Measurements from ENCODE around the gene CNDP1.

CNDP1 gene

DNA sequence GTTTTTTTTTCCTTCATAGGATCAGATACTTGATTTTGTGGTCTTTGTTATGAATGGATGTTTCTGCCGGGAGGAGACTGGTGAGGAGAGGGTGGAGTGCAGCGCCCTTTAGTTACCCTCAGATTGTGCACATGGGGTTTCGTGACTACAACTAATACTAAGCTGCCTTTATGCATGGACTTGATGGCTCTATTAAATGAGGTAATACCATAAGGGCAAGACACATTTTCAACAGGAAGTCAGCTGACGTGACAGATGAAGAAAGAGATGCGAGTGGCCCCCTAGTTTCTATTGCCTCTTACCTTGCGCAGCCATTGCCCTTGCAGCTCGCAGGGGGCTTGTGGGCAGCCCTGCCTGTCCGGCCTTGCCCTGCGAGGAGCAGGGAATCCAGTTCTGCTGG is 87.8 kb downstream of the CNDP1 start:
- no peaks in the 10 kb centered on the region for H3K36me3 Mint-ChIP-seq (ENCODE audit: low read depth)
- DNase-seq (no peak), ATAC-seq (peak; percentile 10)
- H3K4me1 Mint-ChIP-seq: peaks cover 4% of the 10 kb centered on the region
- no peaks in the 10 kb centered on the region for H3K9me3 Mint-ChIP-seq
- no peak overlapping the region for H3K4me3 Mint-ChIP-seq
- no peaks in the 10 kb centered on the region for H3K27me3 Mint-ChIP-seq
- H3K27ac Mint-ChIP-seq: no peak overlapping the region

DNA sequence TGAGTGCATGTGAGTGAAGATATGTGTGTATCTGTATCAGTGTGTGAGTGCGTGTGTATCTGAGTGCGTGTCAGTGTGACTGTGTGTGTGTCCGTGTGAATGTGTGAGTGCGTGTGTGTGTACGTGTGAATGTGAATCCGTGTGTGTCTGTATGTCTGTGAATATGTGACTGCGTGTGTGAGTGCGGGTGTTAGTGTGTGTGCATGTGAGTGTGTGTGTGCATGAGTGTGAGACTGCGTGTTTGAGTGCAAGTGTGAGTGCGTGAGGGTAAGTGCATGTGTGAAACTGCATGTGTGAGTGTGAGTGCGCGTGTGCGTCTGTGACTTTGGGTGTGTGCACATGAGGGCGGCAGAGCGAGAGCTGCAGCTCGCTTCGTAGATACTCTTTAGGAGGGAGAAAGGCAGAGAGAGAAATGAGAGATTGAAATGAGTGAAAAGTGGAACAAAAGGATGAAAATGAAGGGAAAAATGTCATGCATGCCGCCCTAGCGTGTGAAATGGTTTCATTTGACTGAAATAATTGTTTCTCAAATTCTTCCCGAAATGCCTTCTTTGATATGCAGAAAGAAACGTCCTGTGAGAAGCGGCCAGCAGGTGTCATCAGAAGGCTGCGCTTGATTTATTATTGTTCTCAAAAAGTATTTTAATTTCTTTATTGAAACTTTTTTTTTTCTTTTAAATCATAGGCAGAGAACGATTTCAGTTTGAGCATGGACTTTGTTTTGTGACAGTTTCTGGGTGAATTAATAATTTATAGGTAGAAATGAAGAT is 88.9 kb downstream of the CNDP1 start:
- ATAC-seq: no peak
- H3K36me3 Mint-ChIP-seq (ENCODE audit: low read depth): no peaks in the 10 kb centered on the region
- H3K27ac Mint-ChIP-seq: no peak overlapping the region
- no peak overlapping the region for H3K4me3 Mint-ChIP-seq
- DNase-seq: no peak
- H3K27me3 Mint-ChIP-seq: no peaks in the 10 kb centered on the region
- H3K9me3 Mint-ChIP-seq: no peaks in the 10 kb centered on the region
- peaks cover 4% of the 10 kb centered on the region for H3K4me1 Mint-ChIP-seq

DNA sequence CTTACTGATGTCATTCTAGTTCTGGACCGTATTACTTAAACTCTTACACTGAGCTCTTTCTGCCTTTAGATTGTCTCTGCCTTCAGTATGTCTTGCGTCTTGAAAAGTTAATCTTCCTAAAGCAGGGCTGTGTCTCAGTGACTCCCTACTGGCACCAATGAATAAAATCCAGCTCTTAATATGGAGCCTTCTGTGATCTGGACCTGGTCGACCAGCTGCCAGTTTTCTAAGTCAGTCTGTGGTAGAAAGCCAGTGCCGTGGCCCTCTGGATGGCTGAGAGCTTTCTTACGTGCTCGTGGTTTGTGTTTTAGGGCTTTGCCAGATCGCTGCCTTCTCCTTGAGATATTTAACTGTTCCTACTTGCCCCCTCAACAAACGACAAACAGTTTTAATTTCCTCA is 90.2 kb downstream of the CNDP1 start:
- Mint-ChIP-seq H3K27ac (no peak overlapping the region), H3K9me3 (no peaks in the 10 kb centered on the region), H3K36me3 (ENCODE audit: low read depth) (no peaks in the 10 kb centered on the region), H3K4me1 (peaks cover 6% of the 10 kb centered on the region), H3K4me3 (no peak overlapping the region), H3K27me3 (no peaks in the 10 kb centered on the region)
- DNase-seq: no peak
- no peak for ATAC-seq

DNA sequence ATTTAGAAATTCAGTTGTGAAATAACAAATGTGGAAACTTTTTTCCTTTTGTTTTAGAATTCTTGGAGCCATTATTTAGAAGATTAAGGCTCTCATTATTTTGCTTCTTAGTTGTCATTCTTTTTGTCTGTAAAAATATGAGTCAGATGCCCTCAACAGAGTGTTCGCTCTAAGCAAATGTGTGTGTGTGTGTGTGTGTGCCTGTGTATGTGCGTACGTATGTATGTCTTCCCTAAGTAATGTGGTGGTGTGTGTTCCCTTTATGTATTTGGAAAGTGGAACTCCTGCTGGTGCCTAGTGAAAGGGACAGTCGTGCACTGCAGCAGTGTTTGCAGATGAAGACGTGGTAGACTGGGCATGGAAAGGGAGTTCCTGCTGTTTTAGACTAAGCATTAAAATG is 90.9 kb downstream of the CNDP1 start:
- no peaks in the 10 kb centered on the region for H3K27me3 Mint-ChIP-seq
- DNase-seq (no peak), ATAC-seq (no peak)
- H3K9me3 Mint-ChIP-seq: no peaks in the 10 kb centered on the region
- H3K4me3 Mint-ChIP-seq: no peak overlapping the region
- H3K36me3 Mint-ChIP-seq (ENCODE audit: low read depth): no peaks in the 10 kb centered on the region
- peaks cover 6% of the 10 kb centered on the region for H3K4me1 Mint-ChIP-seq
- H3K27ac Mint-ChIP-seq: no peak overlapping the region

DNA sequence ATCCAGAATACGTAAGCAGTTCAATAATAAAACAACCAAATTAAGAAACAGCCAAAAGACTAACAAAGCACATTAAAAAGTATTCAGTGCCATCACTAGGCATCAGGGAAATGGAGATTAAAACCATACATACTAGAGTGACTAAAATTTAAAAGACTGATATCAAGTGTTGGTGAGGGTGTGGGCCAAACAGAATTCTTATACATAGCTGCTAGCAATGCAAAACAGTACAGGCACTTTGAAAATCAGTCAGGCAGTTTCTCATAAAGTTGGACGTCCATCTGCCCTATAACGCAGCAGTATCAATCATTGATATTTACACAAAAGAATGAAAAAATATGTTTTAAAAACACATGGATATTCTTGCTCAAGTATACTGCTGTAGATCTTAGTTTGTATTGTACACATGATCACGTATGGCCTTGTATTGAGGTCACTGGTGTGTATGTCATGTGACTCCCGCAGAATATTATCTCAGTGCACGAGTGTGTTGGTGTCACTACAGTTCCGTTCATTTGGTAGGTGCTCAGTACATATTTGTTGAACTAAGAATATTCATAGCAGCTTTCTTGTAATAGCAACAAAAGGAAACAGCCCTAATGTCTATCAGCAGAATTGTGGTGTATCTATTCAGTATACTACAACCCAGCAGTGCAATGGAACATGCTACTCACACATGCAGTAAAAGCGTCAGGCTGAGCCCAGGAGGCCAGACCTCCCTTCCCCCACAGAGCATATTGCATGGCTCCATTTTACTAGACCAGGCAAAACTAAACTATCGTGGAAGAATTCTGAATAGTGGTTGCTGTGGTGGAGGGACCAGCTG is 92.0 kb downstream of the CNDP1 start:
- no peak for ATAC-seq
- DNase-seq: no peak
- Mint-ChIP-seq H3K27me3 (no peaks in the 10 kb centered on the region), H3K4me3 (no peak overlapping the region), H3K27ac (no peak overlapping the region), H3K4me1 (peaks cover 15% of the 10 kb centered on the region), H3K9me3 (no peaks in the 10 kb centered on the region), H3K36me3 (ENCODE audit: low read depth) (no peaks in the 10 kb centered on the region)

DNA sequence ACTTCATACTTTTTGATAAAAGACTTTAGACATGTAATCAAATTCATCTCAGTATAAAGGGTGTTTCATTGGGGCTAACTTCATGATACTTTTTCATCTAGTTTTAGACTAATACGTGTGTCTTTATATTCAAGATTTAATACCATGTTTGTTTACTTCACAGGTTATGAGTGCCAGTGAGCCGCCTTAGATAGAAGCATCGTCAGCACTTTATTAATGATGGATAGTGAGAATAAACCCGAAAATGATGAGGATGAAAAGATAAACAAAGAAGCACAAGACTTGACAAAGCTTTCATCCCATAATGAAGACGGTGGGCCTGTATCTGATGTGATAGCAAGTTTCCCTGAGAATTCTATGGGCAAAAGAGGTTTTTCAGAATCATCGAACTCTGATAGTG is 96.5 kb downstream of the CNDP1 start:
- no peak for ATAC-seq
- peaks cover 20% of the 10 kb centered on the region for H3K36me3 Mint-ChIP-seq (ENCODE audit: low read depth)
- H3K9me3 Mint-ChIP-seq: no peaks in the 10 kb centered on the region
- H3K27ac Mint-ChIP-seq: peak overlapping the region; percentile 85
- peak overlapping the region; percentile 27 for H3K4me3 Mint-ChIP-seq
- H3K27me3 Mint-ChIP-seq: no peaks in the 10 kb centered on the region
- no peak for DNase-seq
- H3K4me1 Mint-ChIP-seq: peaks cover 30% of the 10 kb centered on the region

DNA sequence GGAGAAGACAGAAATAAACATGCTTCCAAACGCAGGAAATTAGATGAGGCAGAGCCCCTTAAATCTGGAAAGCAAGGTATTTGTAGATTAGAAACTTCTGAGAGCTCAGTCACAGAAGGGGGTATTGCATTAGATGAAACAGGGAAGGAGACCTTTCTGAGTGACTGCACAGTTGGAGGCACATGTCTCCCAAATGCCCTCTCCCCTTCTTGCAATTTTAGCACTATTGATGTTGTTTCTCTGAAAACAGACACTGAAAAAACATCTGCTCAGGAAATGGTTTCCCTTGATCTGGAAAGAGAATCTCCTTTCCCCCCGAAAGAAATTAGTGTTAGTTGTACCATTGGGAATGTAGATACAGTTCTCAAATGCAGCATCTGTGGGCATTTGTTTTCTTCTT is 96.9 kb downstream of the CNDP1 start:
- no peaks in the 10 kb centered on the region for H3K9me3 Mint-ChIP-seq
- H3K4me1 Mint-ChIP-seq: peaks cover 30% of the 10 kb centered on the region
- H3K27me3 Mint-ChIP-seq: no peaks in the 10 kb centered on the region
- DNase-seq: no peak
- peak overlapping the region; percentile 45 for H3K4me3 Mint-ChIP-seq
- ATAC-seq: no peak
- H3K36me3 Mint-ChIP-seq (ENCODE audit: low read depth): peaks cover 20% of the 10 kb centered on the region
- peak overlapping the region; percentile 85 for H3K27ac Mint-ChIP-seq

DNA sequence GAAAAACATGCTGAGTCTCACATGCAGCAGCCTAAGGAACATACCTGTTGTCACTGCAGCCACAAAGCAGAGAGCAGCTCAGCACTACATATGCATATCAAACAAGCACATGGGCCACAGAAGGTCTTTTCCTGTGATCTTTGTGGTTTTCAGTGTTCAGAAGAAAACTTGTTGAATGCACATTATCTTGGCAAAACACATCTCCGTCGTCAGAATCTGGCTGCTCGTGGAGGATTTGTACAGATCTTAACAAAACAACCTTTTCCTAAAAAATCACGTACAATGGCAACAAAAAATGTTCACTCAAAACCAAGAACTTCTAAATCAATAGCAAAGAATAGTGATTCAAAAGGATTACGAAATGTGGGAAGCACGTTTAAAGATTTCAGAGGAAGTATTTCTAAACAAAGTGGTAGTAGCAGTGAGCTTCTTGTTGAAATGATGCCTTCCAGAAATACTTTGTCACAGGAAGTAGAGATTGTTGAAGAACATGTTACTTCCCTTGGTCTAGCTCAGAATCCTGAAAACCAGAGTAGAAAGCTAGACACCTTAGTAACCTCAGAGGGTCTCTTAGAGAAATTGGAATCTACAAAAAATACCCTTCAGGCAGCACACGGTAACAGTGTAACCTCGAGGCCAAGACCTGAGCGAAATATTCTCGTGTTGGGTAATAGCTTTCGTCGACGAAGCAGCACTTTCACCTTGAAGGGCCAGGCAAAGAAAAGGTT is 97.5 kb downstream of the CNDP1 start:
- peak overlapping the region; percentile 85 for H3K27ac Mint-ChIP-seq
- DNase-seq (no peak), ATAC-seq (peak; percentile 71)

DNA sequence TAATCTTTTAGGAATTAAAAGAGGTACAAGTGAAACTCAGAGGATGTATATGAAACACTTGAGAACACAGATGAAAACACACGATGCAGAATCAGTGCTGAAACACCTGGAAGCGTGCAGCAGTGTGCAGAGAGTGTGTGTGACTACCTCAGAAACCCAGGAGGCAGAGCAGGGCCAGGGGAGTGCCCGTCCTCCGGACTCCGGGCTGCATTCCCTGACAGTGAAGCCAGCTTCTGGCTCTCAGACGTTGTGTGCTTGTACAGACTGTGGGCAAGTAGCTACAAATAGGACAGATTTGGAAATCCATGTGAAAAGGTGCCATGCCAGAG is 98.0 kb downstream of the CNDP1 start:
- Mint-ChIP-seq H3K27ac (peak overlapping the region; percentile 85), H3K36me3 (ENCODE audit: low read depth) (peaks cover 20% of the 10 kb centered on the region), H3K27me3 (no peaks in the 10 kb centered on the region), H3K4me1 (peaks cover 25% of the 10 kb centered on the region), H3K4me3 (no peak overlapping the region), H3K9me3 (no peaks in the 10 kb centered on the region)
- peak; percentile 49 for ATAC-seq
- DNase-seq: no peak

More for the DNA sequence above, 97.5 kb downstream of the CNDP1 start:
- Mint-ChIP-seq H3K4me1 (peaks cover 27% of the 10 kb centered on the region), H3K4me3 (peak overlapping the region; percentile 45), H3K27me3 (no peaks in the 10 kb centered on the region), H3K36me3 (ENCODE audit: low read depth) (peaks cover 20% of the 10 kb centered on the region), H3K9me3 (no peaks in the 10 kb centered on the region)

DNA sequence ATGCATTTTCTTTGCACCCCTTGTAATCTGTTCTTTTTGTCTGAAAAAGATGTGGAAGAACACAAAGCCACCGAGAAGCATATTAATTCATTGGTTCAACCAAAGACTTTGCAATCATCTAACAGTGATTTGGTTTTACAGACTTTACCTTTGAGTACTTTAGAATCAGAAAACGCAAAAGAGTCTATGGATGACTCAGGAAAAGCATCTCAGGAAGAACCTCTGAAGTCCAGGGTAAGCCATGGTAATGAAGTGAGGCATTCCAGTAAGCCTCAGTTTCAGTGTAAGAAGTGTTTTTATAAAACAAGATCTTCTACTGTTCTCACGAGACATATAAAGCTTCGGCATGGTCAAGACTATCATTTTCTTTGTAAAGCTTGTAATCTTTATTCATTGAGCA is 98.6 kb downstream of the CNDP1 start:
- DNase-seq: no peak
- Mint-ChIP-seq H3K4me1 (peaks cover 25% of the 10 kb centered on the region), H3K27ac (no peak overlapping the region), H3K36me3 (ENCODE audit: low read depth) (peaks cover 20% of the 10 kb centered on the region), H3K4me3 (no peak overlapping the region), H3K9me3 (no peaks in the 10 kb centered on the region), H3K27me3 (no peaks in the 10 kb centered on the region)
- ATAC-seq: no peak

DNA sequence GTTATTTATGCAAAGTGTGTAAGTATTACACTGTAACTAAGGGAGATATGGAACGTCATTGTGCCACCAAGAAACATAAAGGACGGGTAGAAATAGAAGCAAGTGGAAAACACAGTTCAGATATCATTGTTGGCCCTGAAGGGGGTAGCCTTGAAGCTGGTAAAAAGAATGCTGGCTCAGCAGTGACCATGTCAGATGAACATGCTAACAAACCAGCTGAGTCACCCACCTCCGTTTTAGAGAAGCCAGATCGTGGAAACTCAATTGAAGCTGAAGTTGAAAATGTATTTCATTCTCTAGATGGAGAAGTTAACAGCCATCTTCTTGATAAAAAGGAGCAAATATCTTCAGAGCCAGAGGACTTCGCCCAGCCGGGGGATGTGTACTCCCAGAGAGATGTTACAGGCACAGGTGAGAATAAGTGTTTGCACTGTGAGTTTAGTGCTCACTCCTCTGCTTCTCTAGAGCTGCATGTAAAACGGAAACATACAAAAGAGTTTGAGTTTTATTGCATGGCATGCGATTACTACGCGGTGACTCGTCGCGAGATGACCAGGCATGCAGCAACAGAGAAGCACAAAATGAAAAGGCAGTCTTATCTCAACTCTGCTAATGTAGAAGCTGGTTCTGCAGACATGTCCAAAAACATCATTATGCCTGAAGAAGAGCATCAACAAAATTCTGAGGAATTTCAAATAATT is 99.5 kb downstream of the CNDP1 start:
- H3K9me3 Mint-ChIP-seq: no peaks in the 10 kb centered on the region
- H3K4me1 Mint-ChIP-seq: peaks cover 25% of the 10 kb centered on the region
- H3K27me3 Mint-ChIP-seq: no peaks in the 10 kb centered on the region
- no peak for ATAC-seq
- no peak overlapping the region for H3K4me3 Mint-ChIP-seq
- no peak overlapping the region for H3K27ac Mint-ChIP-seq
- peaks cover 20% of the 10 kb centered on the region for H3K36me3 Mint-ChIP-seq (ENCODE audit: low read depth)
- DNase-seq: no peak

DNA sequence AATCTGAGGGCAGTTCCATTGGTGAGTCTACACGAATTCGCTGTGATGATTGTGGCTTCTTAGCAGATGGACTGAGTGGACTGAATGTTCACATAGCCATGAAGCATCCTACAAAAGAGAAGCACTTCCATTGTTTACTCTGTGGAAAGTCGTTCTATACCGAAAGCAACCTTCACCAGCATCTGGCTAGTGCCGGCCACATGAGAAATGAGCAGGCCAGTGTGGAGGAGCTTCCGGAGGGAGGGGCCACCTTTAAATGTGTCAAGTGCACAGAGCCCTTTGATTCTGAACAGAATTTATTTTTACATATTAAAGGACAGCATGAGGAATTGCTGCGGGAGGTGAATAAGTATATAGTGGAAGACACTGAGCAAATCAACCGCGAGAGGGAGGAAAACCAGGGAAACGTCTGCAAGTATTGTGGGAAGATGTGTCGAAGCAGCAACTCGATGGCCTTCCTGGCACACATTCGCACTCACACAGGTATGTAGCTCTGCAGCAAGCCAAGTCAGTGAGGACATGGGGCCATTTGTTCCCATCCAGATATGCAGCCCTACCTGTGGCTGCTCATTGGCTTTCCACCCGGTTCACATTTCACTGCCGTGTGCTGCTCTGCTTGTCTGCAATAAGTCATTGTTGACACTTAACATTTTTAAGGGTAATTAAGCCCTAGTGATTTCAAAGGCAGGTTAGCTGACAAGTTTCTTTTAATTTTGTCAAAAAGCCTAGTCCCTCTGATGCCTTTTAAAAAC is 101.1 kb downstream of the CNDP1 start:
- Mint-ChIP-seq H3K36me3 (ENCODE audit: low read depth) (peaks cover 20% of the 10 kb centered on the region), H3K27me3 (no peaks in the 10 kb centered on the region), H3K4me1 (peaks cover 23% of the 10 kb centered on the region), H3K4me3 (no peak overlapping the region), H3K9me3 (no peaks in the 10 kb centered on the region), H3K27ac (no peak overlapping the region)
- no peak for DNase-seq
- no peak for ATAC-seq
